Fibroblast of skin of abdomen (primary cell): ENCODE data around the gene UBASH3A.
"Not testable (repeated sequence)": the region's sequence is repeated elsewhere in the genome, so short reads cannot be mapped to it uniquely, and the experiment has no call there.

Experiments used
- DNase-seq: peaks from one replicate; pipeline ENCODE4 v3.0.0-alpha.2; 2013

The UBASH3A gene

GRCh38 chr21:42391297-42391696, 12.4 kb upstream of the UBASH3A start:
- no peak for DNase-seq

GRCh38 chr21:42392731-42393442, 10.8 kb upstream of the UBASH3A start:
- DNase-seq = no peak

- no peak for DNase-seq
Measured at GRCh38 chr21:42393443-42393950, 10.2 kb upstream of the UBASH3A start.

- no peak for DNase-seq
Measured at GRCh38 chr21:42395302-42395701, 8.4 kb upstream of the UBASH3A start.

GRCh38 chr21:42395905-42396651, 7.6 kb upstream of the UBASH3A start, which contains the start of gene TMPRSS3:
TMPRSS3 (minus strand) TSS chr21:42396052; CDS start chr21:42395417, 635 bp downstream.
- no peak for DNase-seq

- no peak for DNase-seq
Measured at GRCh38 chr21:42396799-42397745, 6.6 kb upstream of the UBASH3A start.

- DNase-seq = no peak
Measured at GRCh38 chr21:42397746-42398394, 5.8 kb upstream of the UBASH3A start.

GRCh38 chr21:42398436-42399028, 5.2 kb upstream of the UBASH3A start:
- DNase-seq = no peak

- peak; percentile 16 for DNase-seq
Measured at GRCh38 chr21:42400525-42400924, 3.2 kb upstream of the UBASH3A start.

- peak; percentile 23 for DNase-seq
Measured at GRCh38 chr21:42401154-42401553, 2.5 kb upstream of the UBASH3A start.

GRCh38 chr21:42401820-42402251, 1.9 kb upstream of the UBASH3A start:
- no peak for DNase-seq

GRCh38 chr21:42404539-42404938, 837 bp downstream of the UBASH3A start:
- no peak for DNase-seq

GRCh38 chr21:42405064-42406013, 1.6 kb downstream of the UBASH3A start:
- no peak for DNase-seq

GRCh38 chr21:42406201-42406621, 2.5 kb downstream of the UBASH3A start:
- DNase-seq = no peak

- DNase-seq = no peak
Measured at GRCh38 chr21:42406866-42407265, 3.2 kb downstream of the UBASH3A start.

GRCh38 chr21:42407476-42407875, 3.8 kb downstream of the UBASH3A start:
- no peak for DNase-seq

- DNase-seq = not testable (repeated sequence)
Measured at GRCh38 chr21:42408718-42409117, 5.0 kb downstream of the UBASH3A start.

GRCh38 chr21:42409366-42409765, 5.7 kb downstream of the UBASH3A start:
- no peak for DNase-seq

- no peak for DNase-seq
Measured at GRCh38 chr21:42411197-42411869, 7.6 kb downstream of the UBASH3A start.
